Right lobe of liver (tissue), 6 donors: ENCODE results near the gene KDM4C. TPM values are rescaled to one million over a fixed set of nuclear protein-coding genes. Genes with fewer than 3 reads are reported as not detected.

Experiments
- ATAC-seq, 4 donors: fragments of 200-7000 bp; cut with Tn5 transposase; one replicate each; pipeline ENCODE4 v1.9.1; 2020; ENCODE audit warnings: mild to moderate bottlenecking in 4 of 4, moderate library complexity in 4 of 4
- DNase-seq, 3 donors: peaks; one replicate each; pipeline ENCODE4 v3.0.0-alpha.2; 2020
- H3K27ac ChIP-seq, 3 donors: fragments of 200-600 bp; one replicate each; pipeline ENCODE4 v1.8.0; 2022
- H3K27me3 ChIP-seq, 2 donors: fragments of 200-600 bp; one replicate each; pipeline ENCODE4 v1.8.0; 2022
- H3K36me3 ChIP-seq, 4 donors: fragments of 200-600 bp; sonication (generic) in 1 of 4; one replicate each; pipeline versions ENCODE4 v1.5.1 to v1.8.0; 2017 to 2022; ENCODE audit warnings: control low read depth in 1 of 4
- H3K4me1 ChIP-seq, 4 donors: fragments of 200-600 bp; sonication (generic) in 1 of 4; one replicate each; pipeline versions ENCODE4 v1.5.1 to v1.8.0; 2017 to 2022; ENCODE audit warnings: control low read depth in 1 of 4
- H3K4me3 ChIP-seq, 3 donors: fragments of 200-600 bp; one replicate each; pipeline ENCODE4 v1.8.0; 2022
- H3K9me3 ChIP-seq, 4 donors: fragments of 200-600 bp; sonication (generic) in 1 of 4; one replicate each; pipeline versions ENCODE4 v1.5.1 to v1.8.0; 2017 to 2022; ENCODE audit warnings: control low read depth in 1 of 4
- POLR2A ChIP-seq: fragments of 450-650 bp; IDR thresholded peaks from one replicate; pipeline ENCODE4 v1.6.1; 2017; ENCODE audit warnings: antibody characterized with exemption, mild to moderate bottlenecking
- WGBS: methylation state at CpG from one replicate; pipeline ENCODE4 v1.1.6; 2018; ENCODE audit warnings: low coverage, low lambda C conversion rate; ENCODE audit not compliant: insufficient coverage; ENCODE audit errors: missing lambda C conversion rate; 5-methylcytosine and 5-hydroxymethylcytosine counted together
- intact Hi-C, 2 donors: fragments of 100-400 bp; cut with DNase I; formaldehyde crosslinking; loops; one replicate each; pipeline versions ENCODE4 v1.11.2 to v1.14.1; 2022
- total RNA-seq, 6 experiments: library from RNA; depleted of rRNA in 2 of 6; stranded (reverse); fragments of >200 nt in 2 of 6; fragmentation: NEBNext Ultra II Directional in 3 of 6; extraction: Animal tissue kit (Norgen Biotek cat#: 25700) in 3 of 6; gene quantifications; one replicate each; pipeline versions ENCODE4 v1.1.0 to v1.2.4, GENCODE V29; 2016 to 2023
- TF ChIP-seq, protein P1 (sequence below), 4 donors: fragments of 200-600 bp in 3 of 4; fragments of 450-650 bp in 1 of 4; IDR thresholded peaks; one replicate each; pipeline versions ENCODE4 v1.5.1 to v1.8.0; 2016 to 2022; ENCODE audit warnings: antibody characterized with exemption in 4 of 4, mild to moderate bottlenecking in 2 of 4
- donor health status: DM: no; HTN: yes; CAD: no.
- donor health status: DM: no; HTN: no; CAD: no.
- donor health status: DM: no; HTN: no; CAD: no.
- donor health status: DM: no; HTN: yes; CAD: no.
- donor health status: DM: no; HTN: yes; CAD: no.

KDM4C gene
- total RNA-seq, 6 experiments from 2014 or later = 14.1 to 20.9 (median 15.3) TPM

- ATAC-seq (peak in 2 of 4 donors; percentile 16 to 25), DNase-seq (no peak)
- Histone ChIP-seq H3K36me3 (no peaks in the 10 kb centered on the region), H3K9me3 (no peaks in the 10 kb centered on the region), H3K4me3 (no peak overlapping the region), H3K4me1 (peaks cover 0 to 18% (median 4%) of the 10 kb centered on the region in 4 donors), H3K27me3 (no peaks in the 10 kb centered on the region), H3K27ac (no peak overlapping the region)
- no peak for TF ChIP-seq POLR2A
- TF ChIP-seq, protein P1, sequence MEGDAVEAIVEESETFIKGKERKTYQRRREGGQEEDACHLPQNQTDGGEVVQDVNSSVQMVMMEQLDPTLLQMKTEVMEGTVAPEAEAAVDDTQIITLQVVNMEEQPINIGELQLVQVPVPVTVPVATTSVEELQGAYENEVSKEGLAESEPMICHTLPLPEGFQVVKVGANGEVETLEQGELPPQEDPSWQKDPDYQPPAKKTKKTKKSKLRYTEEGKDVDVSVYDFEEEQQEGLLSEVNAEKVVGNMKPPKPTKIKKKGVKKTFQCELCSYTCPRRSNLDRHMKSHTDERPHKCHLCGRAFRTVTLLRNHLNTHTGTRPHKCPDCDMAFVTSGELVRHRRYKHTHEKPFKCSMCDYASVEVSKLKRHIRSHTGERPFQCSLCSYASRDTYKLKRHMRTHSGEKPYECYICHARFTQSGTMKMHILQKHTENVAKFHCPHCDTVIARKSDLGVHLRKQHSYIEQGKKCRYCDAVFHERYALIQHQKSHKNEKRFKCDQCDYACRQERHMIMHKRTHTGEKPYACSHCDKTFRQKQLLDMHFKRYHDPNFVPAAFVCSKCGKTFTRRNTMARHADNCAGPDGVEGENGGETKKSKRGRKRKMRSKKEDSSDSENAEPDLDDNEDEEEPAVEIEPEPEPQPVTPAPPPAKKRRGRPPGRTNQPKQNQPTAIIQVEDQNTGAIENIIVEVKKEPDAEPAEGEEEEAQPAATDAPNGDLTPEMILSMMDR (IDR thresholded peaks at IDR 0.05) = no peak
- intact Hi-C loops = no loop called here
- WGBS = 63% methylated on average over 2 of the region's 3 CpGs
Observed at GRCh38 chr9:6911901-6912638, 154.3 kb downstream of the KDM4C start.

- intact Hi-C loops = no loop called here
- no peaks in the 10 kb centered on the region for H3K27me3 ChIP-seq
- TF ChIP-seq, protein P1 (IDR thresholded peaks at IDR 0.05) = no peak
- no peak for TF ChIP-seq POLR2A
- H3K9me3 ChIP-seq = no peaks in the 10 kb centered on the region
- WGBS = 85% methylated on average over 4 of the region's 4 CpGs
- ATAC-seq (no peak), DNase-seq (no peak)
- H3K36me3 ChIP-seq = no peaks in the 10 kb centered on the region
- H3K4me3 ChIP-seq = no peak overlapping the region
- H3K27ac ChIP-seq = no peak overlapping the region
- peaks cover 0 to 8% (median under 1%) of the 10 kb centered on the region in 4 donors for H3K4me1 ChIP-seq
Observed at GRCh38 chr9:6915635-6916034, 157.9 kb downstream of the KDM4C start.

GRCh38 chr9:6917162-6917561 lies 159.4 kb downstream of the KDM4C start:
- Histone ChIP-seq H3K36me3 (no peaks in the 10 kb centered on the region), H3K4me1 (no peaks in the 10 kb centered on the region), H3K27me3 (no peaks in the 10 kb centered on the region), H3K27ac (no peak overlapping the region), H3K9me3 (no peaks in the 10 kb centered on the region), H3K4me3 (no peak overlapping the region)
- intact Hi-C loops = no loop called here
- no peak for DNase-seq
- TF ChIP-seq, protein P1 (IDR thresholded peaks at IDR 0.05) = no peak
- no peak for TF ChIP-seq POLR2A
- ATAC-seq = no peak

DNA sequence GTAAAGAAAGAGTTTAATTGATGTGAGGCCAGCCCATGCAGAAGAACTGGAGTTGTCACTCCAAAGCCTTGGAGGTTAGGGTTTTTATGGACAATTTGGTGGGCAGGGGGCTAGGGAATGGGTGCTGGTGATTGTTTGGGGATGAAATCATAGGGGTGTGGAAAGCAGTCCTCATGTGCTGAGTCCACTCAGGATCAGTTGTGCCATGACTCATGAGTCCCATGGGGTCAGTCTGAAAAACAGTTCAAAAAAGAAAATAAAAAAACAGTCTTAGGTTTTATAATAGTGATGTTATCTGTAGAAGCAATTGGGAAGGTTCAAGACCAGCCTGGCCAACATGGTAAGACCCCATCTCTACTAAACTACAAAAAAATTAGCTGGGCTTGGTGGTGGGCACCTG lies 162.3 kb downstream of the KDM4C start:
- TF ChIP-seq, protein P1 (IDR thresholded peaks at IDR 0.05) = no peak
- TF ChIP-seq POLR2A = no peak
- intact Hi-C loops = no loop called here
- H3K36me3 ChIP-seq = no peaks in the 10 kb centered on the region
- no peaks in the 10 kb centered on the region for H3K4me1 ChIP-seq
- DNase-seq (no peak), ATAC-seq (no peak)
- H3K27ac ChIP-seq = no peak overlapping the region
- no peaks in the 10 kb centered on the region for H3K27me3 ChIP-seq
- no peaks in the 10 kb centered on the region for H3K9me3 ChIP-seq
- no peak overlapping the region for H3K4me3 ChIP-seq

DNA sequence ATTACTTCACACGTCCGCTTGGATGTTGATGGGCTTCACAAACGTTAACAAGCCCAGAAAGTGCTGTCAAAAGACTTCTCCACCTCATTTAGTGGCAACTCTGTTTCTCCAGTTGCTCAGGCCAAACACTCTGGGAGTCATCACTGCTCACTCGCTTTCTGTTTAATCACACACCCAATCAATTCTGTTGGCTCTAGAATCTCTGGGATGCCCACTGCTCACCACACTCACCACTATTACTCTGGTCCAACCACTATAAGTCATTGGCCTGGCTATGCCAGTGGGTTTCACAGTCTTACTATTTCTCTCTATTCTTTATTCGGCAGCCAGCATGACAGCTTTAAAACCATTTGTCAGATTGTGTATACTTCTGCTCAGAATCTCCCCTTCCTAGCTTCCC lies 163.5 kb downstream of the KDM4C start:
- WGBS = 93% methylated on average over 5 of the region's 5 CpGs
- ATAC-seq (no peak), DNase-seq (no peak)
- Histone ChIP-seq H3K4me1 (no peaks in the 10 kb centered on the region), H3K36me3 (no peaks in the 10 kb centered on the region), H3K9me3 (no peaks in the 10 kb centered on the region), H3K27ac (no peak overlapping the region), H3K27me3 (no peaks in the 10 kb centered on the region), H3K4me3 (no peak overlapping the region)
- TF ChIP-seq, protein P1 (IDR thresholded peaks at IDR 0.05) = no peak
- no peak for TF ChIP-seq POLR2A
- intact Hi-C loops = no loop called here
